Astrocyte of the hippocampus (primary cell): ENCODE measurements around the gene ARMS2.

ENCODE experiments used
- DNase-seq: peaks from one replicate; pipeline ENCODE4 v3.0.0; 2011; ENCODE audit warnings: low read depth, low spot score

Gene ARMS2

GRCh38 chr10:122493761-122494160 is 39.3 kb downstream of the ARMS2 start:
- DNase-seq = no peak

- DNase-seq = no peak
Observed at GRCh38 chr10:122494173-122494820, 39.8 kb downstream of the ARMS2 start.

- peak; percentile 79 for DNase-seq
Observed at GRCh38 chr10:122494833-122495232, 40.4 kb downstream of the ARMS2 start.

GRCh38 chr10:122495406-122496340 is 41.2 kb downstream of the ARMS2 start:
- DNase-seq = peak; percentile 83

- DNase-seq = no peak
Observed at GRCh38 chr10:122497241-122497640, 42.8 kb downstream of the ARMS2 start.

- DNase-seq = no peak
Observed at GRCh38 chr10:122498521-122498920, 44.1 kb downstream of the ARMS2 start.

GRCh38 chr10:122499012-122499411 is 44.6 kb downstream of the ARMS2 start:
- no peak for DNase-seq

- no peak for DNase-seq
Observed at GRCh38 chr10:122499491-122499941, 45.1 kb downstream of the ARMS2 start.

GRCh38 chr10:122500194-122500593 is 45.7 kb downstream of the ARMS2 start:
- DNase-seq = no peak

GRCh38 chr10:122500726-122501125 is 46.3 kb downstream of the ARMS2 start:
- DNase-seq = no peak

GRCh38 chr10:122503012-122503411 is 48.6 kb downstream of the ARMS2 start:
- peak; percentile 45 for DNase-seq

GRCh38 chr10:122503886-122504609 is 49.6 kb downstream of the ARMS2 start:
- DNase-seq = no peak

GRCh38 chr10:122504610-122504950 is 50.1 kb downstream of the ARMS2 start:
- peak; percentile 97 for DNase-seq

GRCh38 chr10:122505011-122505410 is 50.6 kb downstream of the ARMS2 start:
- DNase-seq = no peak

GRCh38 chr10:122505885-122506645 is 51.6 kb downstream of the ARMS2 start:
- no peak for DNase-seq
